Thymus (tissue), 11 donors: ENCODE measurements around the gene KRT4. TPM values are rescaled to one million over a fixed set of nuclear protein-coding genes. Genes with fewer than 3 reads are reported as not detected.
"Not testable (repeated sequence)": the region's sequence is repeated elsewhere in the genome, so short reads cannot be mapped to it uniquely, and the experiment has no call there.

Experiments
- DNase-seq, 9 donors: peaks; one replicate each; pipeline ENCODE4 v3.0.0-alpha.2; 2013; ENCODE audit warnings: low spot score in 9 of 9, low read depth in 6 of 9, missing footprints in 1 of 9
- H3K27ac ChIP-seq, 2 donors: one replicate each; pipeline ENCODE4 v1.5.1; 2013; ENCODE audit warnings: control low read depth in 1 of 2, low read depth in 1 of 2, low read length in 1 of 2, mild to moderate bottlenecking in 1 of 2, moderate library complexity in 1 of 2
- H3K27me3 ChIP-seq, 2 donors: one replicate each; pipeline ENCODE4 v1.5.1; 2013; ENCODE audit warnings: low read length in 1 of 2; ENCODE audit not compliant: control insufficient read depth in 2 of 2, insufficient read depth in 1 of 2
- H3K36me3 ChIP-seq, 2 donors: one replicate each; pipeline ENCODE4 v1.5.1; 2013; ENCODE audit warnings: low read length in 1 of 2, mild to moderate bottlenecking in 1 of 2, moderate library complexity in 1 of 2; ENCODE audit not compliant: control insufficient read depth in 2 of 2, insufficient read depth in 2 of 2
- H3K4me1 ChIP-seq, 2 donors: one replicate each; pipeline ENCODE4 v1.5.1; 2013; ENCODE audit warnings: low read length in 2 of 2; ENCODE audit not compliant: control insufficient read depth in 2 of 2, insufficient read depth in 2 of 2
- H3K4me3 ChIP-seq, 2 donors: one replicate each; pipeline ENCODE4 v1.5.1; 2013; ENCODE audit warnings: low read length in 2 of 2, control low read depth in 1 of 2, mild to moderate bottlenecking in 1 of 2
- H3K9me3 ChIP-seq, 2 donors: one replicate each; pipeline ENCODE4 v1.5.1; 2013; ENCODE audit warnings: low read length in 1 of 2, mild to moderate bottlenecking in 1 of 2; ENCODE audit not compliant: control insufficient read depth in 2 of 2, insufficient read depth in 1 of 2
- WGBS: extraction: QIAGEN DNeasy Blood & Tissue Kit; methylation state at CpG from one replicate; pipeline ENCODE4 v1.1.7; 2013; 5-methylcytosine and 5-hydroxymethylcytosine counted together
- polyA plus RNA-seq: library from polyadenylated mRNA; stranded (reverse); fragments of 200-250 nt; gene quantifications from one replicate; pipeline ENCODE4 v1.2.3, GENCODE V29; 2013
- total RNA-seq: library from RNA; stranded (reverse); fragments of 120-200 nt; gene quantifications from one replicate; pipeline ENCODE4 v1.2.4, GENCODE V29; 2013
- donor health status: healthy.

KRT4 gene
- total and polyA plus RNA-seq, 2 donors = 0.66 to 24.8 TPM

- no peaks in the 10 kb centered on the region for H3K4me1 ChIP-seq
- H3K9me3 ChIP-seq = no peaks in the 10 kb centered on the region
- no peak for DNase-seq
- no peaks in the 10 kb centered on the region for H3K36me3 ChIP-seq
- WGBS = 95% methylated on average over 5 of the region's 5 CpGs
- peaks cover 0 to 2% of the 10 kb centered on the region in 2 donors for H3K27me3 ChIP-seq
- H3K4me3 ChIP-seq = no peak overlapping the region
- no peak overlapping the region for H3K27ac ChIP-seq
These were observed 47.4 kb downstream of the KRT4 start for GRCh38 chr12:52766351-52767019.

- WGBS = 77% methylated on average over 1 of the region's 1 CpG
- Histone ChIP-seq H3K36me3 (no peaks in the 10 kb centered on the region), H3K4me3 (no peak overlapping the region), H3K27me3 (no peaks in the 10 kb centered on the region), H3K4me1 (no peaks in the 10 kb centered on the region), H3K27ac (no peak overlapping the region), H3K9me3 (peaks cover 0 to under 1% of the 10 kb centered on the region in 2 donors)
- no peak for DNase-seq
These were observed 48.2 kb downstream of the KRT4 start for GRCh38 chr12:52765702-52766101.

- 81% methylated on average over 2 of the region's 2 CpGs for WGBS
- H3K4me3 ChIP-seq = no peak overlapping the region
- no peaks in the 10 kb centered on the region for H3K27me3 ChIP-seq
- H3K9me3 ChIP-seq = peaks cover 1 to 9% of the 10 kb centered on the region in 2 donors
- no peak for DNase-seq
- no peak overlapping the region for H3K27ac ChIP-seq
- H3K36me3 ChIP-seq = no peaks in the 10 kb centered on the region
- H3K4me1 ChIP-seq = no peaks in the 10 kb centered on the region
These were observed 49.9 kb downstream of the KRT4 start for GRCh38 chr12:52763991-52764390.

- H3K27me3 ChIP-seq = no peaks in the 10 kb centered on the region
- no peaks in the 10 kb centered on the region for H3K4me1 ChIP-seq
- H3K4me3 ChIP-seq = no peak overlapping the region
- no peak overlapping the region for H3K27ac ChIP-seq
- peaks cover 1 to 9% of the 10 kb centered on the region in 2 donors for H3K9me3 ChIP-seq
- no peak for DNase-seq
- H3K36me3 ChIP-seq = no peaks in the 10 kb centered on the region
- 83% methylated on average over 9 of the region's 9 CpGs for WGBS
These were observed 50.8 kb downstream of the KRT4 start for GRCh38 chr12:52763036-52763659.

- Histone ChIP-seq H3K4me1 (no peaks in the 10 kb centered on the region), H3K4me3 (no peak overlapping the region), H3K27ac (no peak overlapping the region), H3K36me3 (no peaks in the 10 kb centered on the region), H3K27me3 (no peaks in the 10 kb centered on the region), H3K9me3 (peaks cover 1 to 9% of the 10 kb centered on the region in 2 donors)
- DNase-seq = no peak
- 96% methylated on average over 2 of the region's 2 CpGs for WGBS
These were observed 52.1 kb downstream of the KRT4 start for GRCh38 chr12:52761802-52762201.

GRCh38 chr12:52761218-52761617 is 52.7 kb downstream of the KRT4 start:
- H3K36me3 ChIP-seq, DNase-seq, H3K4me1 ChIP-seq, H3K27ac ChIP-seq, H3K27me3 ChIP-seq, H3K9me3 ChIP-seq, H3K4me3 ChIP-seq: not testable (repeated sequence)
- WGBS = 92% methylated on average over 8 of the region's 8 CpGs

GRCh38 chr12:52760623-52761022 is 53.3 kb downstream of the KRT4 start:
- H3K36me3 ChIP-seq = no peaks in the 10 kb centered on the region
- no peak for DNase-seq
- peaks cover 1 to 9% of the 10 kb centered on the region in 2 donors for H3K9me3 ChIP-seq
- H3K4me3 ChIP-seq = no peak overlapping the region
- H3K4me1 ChIP-seq = no peaks in the 10 kb centered on the region
- no peak overlapping the region for H3K27ac ChIP-seq
- H3K27me3 ChIP-seq = no peaks in the 10 kb centered on the region

- Histone ChIP-seq H3K4me3 (no peak overlapping the region), H3K4me1 (no peaks in the 10 kb centered on the region), H3K27ac (no peak overlapping the region), H3K9me3 (peaks cover 1 to 9% of the 10 kb centered on the region in 2 donors), H3K36me3 (no peaks in the 10 kb centered on the region), H3K27me3 (no peaks in the 10 kb centered on the region)
- no peak for DNase-seq
- WGBS = 67% methylated on average over 2 of the region's 2 CpGs
These were observed 54.2 kb downstream of the KRT4 start for GRCh38 chr12:52759695-52760094.

- H3K36me3 ChIP-seq = no peaks in the 10 kb centered on the region
- H3K4me3 ChIP-seq = no peak overlapping the region
- 61% methylated on average over 2 of the region's 2 CpGs for WGBS
- H3K9me3 ChIP-seq = peaks cover 1 to 9% of the 10 kb centered on the region in 2 donors
- DNase-seq = no peak
- H3K4me1 ChIP-seq = no peaks in the 10 kb centered on the region
- no peak overlapping the region for H3K27ac ChIP-seq
- H3K27me3 ChIP-seq = no peaks in the 10 kb centered on the region
These were observed 54.7 kb downstream of the KRT4 start for GRCh38 chr12:52759218-52759617.
